Bronchial smooth muscle cell (primary cell): ENCODE measurements around the gene IL2RA. TPM values are rescaled to one million over a fixed set of nuclear protein-coding genes. Genes with fewer than 3 reads are reported as not detected.

Experiments used
- total RNA-seq: library from RNA; depleted of rRNA; stranded (reverse); fragments of >200 nt; gene quantifications from 2 replicates; pipeline ENCODE4 v1.2.1, GENCODE V29; 2014

IL2RA gene
- not detected in 2 replicates for total RNA-seq

DNA sequence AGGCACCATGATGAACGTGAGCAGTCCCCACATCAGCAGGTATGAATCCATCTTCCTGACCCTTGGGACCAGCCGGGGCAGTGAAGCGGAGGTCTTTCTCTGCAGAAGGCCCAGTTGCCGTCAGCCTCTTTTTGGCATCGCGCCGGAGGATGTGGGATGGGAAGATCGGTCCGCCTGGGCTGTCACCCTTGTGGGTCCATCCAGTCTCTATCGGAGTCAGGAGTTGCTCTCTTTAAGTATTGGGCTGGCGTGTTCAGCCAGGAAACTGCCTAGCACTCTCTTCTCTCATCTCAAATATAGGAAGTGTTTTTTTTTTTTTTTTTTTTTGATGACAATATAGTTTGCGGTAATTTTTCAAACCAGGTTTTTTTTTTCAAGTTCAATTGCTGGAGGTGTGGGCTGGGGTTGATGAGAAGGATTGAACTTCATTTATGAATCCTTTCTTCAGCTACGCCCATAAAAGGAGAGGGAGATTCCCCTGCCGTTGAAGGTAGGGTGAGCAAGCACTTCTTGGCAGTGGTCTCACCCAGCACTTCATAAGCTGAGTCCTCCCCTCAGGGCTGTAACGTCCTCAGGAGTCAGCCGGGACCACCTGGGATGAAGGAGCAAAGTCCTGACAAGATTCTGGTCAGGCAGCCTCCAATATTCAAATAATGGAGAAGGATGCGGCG lies at the start of gene IL2RA:
Gene IL2RA (minus strand): TSS at position 267 of the 671 bp plus-strand sequence. CDS start 216 bp downstream, at position 51.

GRCh38 chr10:6088721-6089333 lies 26.7 kb upstream of the IL2RA start, which contains the start of gene RBM17:
Gene RBM17, plus strand, starts transcription at chr10:6089034. Its CDS starts 8,032 bp downstream, at chr10:6097066.

GRCh38 chr10:5977471-5978229 lies 84.5 kb downstream of the IL2RA start, which contains the start of gene IL15RA:
Gene IL15RA, minus strand, starts transcription at chr10:5977543. Its CDS starts 51 bp downstream, at chr10:5977492.

Other genes starting within 250 kb of the IL2RA start
- 431 and 544 TPM in 2 replicates for gene GDI2, start 248.9 kb downstream of the IL2RA start, total RNA-seq
- gene ANKRD16, start 172.5 kb downstream of the IL2RA start, total RNA-seq = 7.4 and 9.0 TPM in 2 replicates
- 92.7 and 131 TPM in 2 replicates for gene FBH1, start 172.1 kb downstream of the IL2RA start, total RNA-seq
- 1.4 and 5.3 TPM in 2 replicates for gene IL15RA, start 84.8 kb downstream of the IL2RA start, total RNA-seq
- gene RBM17, start 26.7 kb upstream of the IL2RA start, total RNA-seq = 37.4 and 39.1 TPM in 2 replicates
- gene PFKFB3, start 140.6 kb upstream of the IL2RA start, total RNA-seq = 19.4 and 24.4 TPM in 2 replicates